Ovary (tissue), 9 donors: ENCODE measurements around the gene CPN2. TPM values are rescaled to one million over a fixed set of nuclear protein-coding genes. Genes with fewer than 3 reads are reported as not detected.

Experiments used
- DNase-seq, 5 donors: peaks; one replicate each; pipeline ENCODE4 v3.0.0-alpha.2; 2019 to 2020
- H3K27ac ChIP-seq, 2 donors: fragments of 200-600 bp; one replicate each; pipeline versions ENCODE4 v1.5.1 to v1.8.0; 2019 to 2022
- H3K27me3 ChIP-seq: fragments of 200-600 bp; one replicate; pipeline ENCODE4 v1.8.0; 2022
- H3K36me3 ChIP-seq: fragments of 200-600 bp; sonication (generic); one replicate; pipeline ENCODE4 v1.5.1; 2019
- H3K4me1 ChIP-seq: one replicate; pipeline ENCODE4 v1.8.1; 2013; ENCODE audit warnings: mild to moderate bottlenecking, moderate library complexity; ENCODE audit not compliant: insufficient read depth
- H3K4me3 ChIP-seq: fragments of 200-600 bp; sonication (generic); one replicate; pipeline ENCODE4 v1.5.1; 2017
- H3K9me3 ChIP-seq, 2 donors: fragments of 200-600 bp in 1 of 2; sonication (generic) in 1 of 2; one replicate each; pipeline versions ENCODE4 v1.5.1 to v1.8.1; 2013 to 2019; ENCODE audit warnings: mild to moderate bottlenecking in 1 of 2, moderate library complexity in 1 of 2
- CTCF ChIP-seq, 3 donors: fragments of 450-650 bp in 2 of 3; fragments of 200-600 bp in 1 of 3; IDR thresholded peaks; one replicate each; pipeline versions ENCODE4 v1.5.1 to v1.8.0; 2016 to 2022; ENCODE audit warnings: antibody characterized with exemption in 3 of 3, mild to moderate bottlenecking in 1 of 3
- EP300 ChIP-seq: sonication (generic); formaldehyde crosslinking; IDR thresholded peaks from one replicate; pipeline ENCODE4 v1.6.1; 2017; ENCODE audit warnings: antibody characterized with exemption
- POLR2A ChIP-seq: fragments of 450-650 bp; IDR thresholded peaks from one replicate; pipeline ENCODE4 v1.6.1; 2017; ENCODE audit warnings: antibody characterized with exemption, mild to moderate bottlenecking, moderate library complexity
- WGBS, 3 donors: extraction: QIAGEN DNeasy Blood & Tissue Kit in 1 of 3; methylation state at CpG; one replicate each; pipeline versions ENCODE4 v1.1.5 to v1.1.7; 2013 to 2017; 5-methylcytosine and 5-hydroxymethylcytosine counted together
- intact Hi-C, 4 donors: fragments of 100-400 bp; cut with DNase I; formaldehyde crosslinking; loops; one replicate each; pipeline versions ENCODE4 v1.11.0 to v1.15.1; 2022 to 2023
- polyA plus RNA-seq, 2 donors: library from polyadenylated mRNA; stranded (reverse); fragments of 200-250 nt in 1 of 2; fragments of 350-450 nt in 1 of 2; fragmentation: Illumina TruSeq in 1 of 2; extraction: RNeasy Lipid Tissue Mini Kit (QIAGEN cat#74804) in 1 of 2; gene quantifications; one replicate each; pipeline ENCODE4 v1.2.3, GENCODE V29; 2013 to 2014
- total RNA-seq, 7 donors: library from RNA; depleted of rRNA in 2 of 7; stranded (reverse); fragments of >200 nt in 2 of 7; fragmentation: NEBNext Ultra II Directional in 3 of 7; extraction: Animal tissue kit (Norgen Biotek cat#: 25700) in 3 of 7; gene quantifications; one replicate each; pipeline versions ENCODE4 v1.1.0 to v1.2.4, GENCODE V29; 2016 to 2023
- donor health status: DM: no; HTN: no; CAD: no; lungs with moderate emphysema.
- donor health status: DM: no; HTN: no; CAD: no.
- donor health status: Bipolar disorder and iron deficiency.
- donor health status: DM: yes; HTN: yes; CAD: no.
- donor health status: DM: no; HTN: no; CAD: no.
- donor health status: DM: yes; HTN: yes; CAD: no.

Gene CPN2
- total and polyA plus RNA-seq, 9 donors, result 0.18 to 1.6 TPM; not detected in 7

- WGBS, 3 donors, result 80 to 85% (median 82%) methylated on average over 7 of the region's 7 CpGs
- no peak overlapping the region for H3K27ac ChIP-seq
- intact Hi-C loops, result no loop called here
- no peaks in the 10 kb centered on the region for H3K27me3 ChIP-seq
- DNase-seq, result peak in 1 of 5 donors; percentile 7
- no peaks in the 10 kb centered on the region for H3K9me3 ChIP-seq
- H3K4me3 ChIP-seq, result no peak overlapping the region
- H3K36me3 ChIP-seq, result no peaks in the 10 kb centered on the region
- H3K4me1 ChIP-seq, result no peaks in the 10 kb centered on the region
- TF ChIP-seq POLR2A (no peak), EP300 (no peak), CTCF (IDR thresholded peaks at IDR 0.05) (no peak)
Observed at GRCh38 chr3:194380326-194380725, 29.2 kb upstream of the CPN2 start.

GRCh38 chr3:194379651-194380050 is 28.5 kb upstream of the CPN2 start:
- peak in 1 of 5 donors; percentile 7 for DNase-seq

GRCh38 chr3:194379231-194379630 is 28.1 kb upstream of the CPN2 start:
- H3K9me3 ChIP-seq, result no peaks in the 10 kb centered on the region
- no peaks in the 10 kb centered on the region for H3K36me3 ChIP-seq
- DNase-seq, result peak in 1 of 5 donors; percentile 11
- WGBS, 3 donors, result 86 to 91% (median 90%) methylated on average over 6 of the region's 6 CpGs
- H3K27me3 ChIP-seq, result no peaks in the 10 kb centered on the region
- no peak overlapping the region for H3K27ac ChIP-seq
- intact Hi-C loops, result no loop called here
- H3K4me3 ChIP-seq, result no peak overlapping the region
- H3K4me1 ChIP-seq, result no peaks in the 10 kb centered on the region
- no peak for TF ChIP-seq EP300
- TF ChIP-seq CTCF (IDR thresholded peaks at IDR 0.05), result no peak
- TF ChIP-seq POLR2A, result no peak

More at GRCh38 chr3:194379651-194380050, 28.5 kb upstream of the CPN2 start:
- no peak for TF ChIP-seq CTCF (IDR thresholded peaks at IDR 0.05)
- no peak for TF ChIP-seq POLR2A
- TF ChIP-seq EP300, result no peak
- no peak overlapping the region for H3K27ac ChIP-seq
- 80 to 83% (median 81%) methylated on average over 9 of the region's 9 CpGs for WGBS, 3 donors
- no peaks in the 10 kb centered on the region for H3K27me3 ChIP-seq
- H3K9me3 ChIP-seq, result no peaks in the 10 kb centered on the region
- no peaks in the 10 kb centered on the region for H3K4me1 ChIP-seq
- H3K36me3 ChIP-seq, result no peaks in the 10 kb centered on the region
- intact Hi-C loops, result no loop called here
- no peak overlapping the region for H3K4me3 ChIP-seq

- no peaks in the 10 kb centered on the region for H3K27me3 ChIP-seq
- WGBS, 3 donors, result 84 to 97% (median 88%) methylated on average over 1 of the region's 1 CpG
- TF ChIP-seq EP300 (no peak), CTCF (IDR thresholded peaks at IDR 0.05) (no peak), POLR2A (no peak)
- no peaks in the 10 kb centered on the region for H3K9me3 ChIP-seq
- no peak overlapping the region for H3K27ac ChIP-seq
- H3K36me3 ChIP-seq, result no peaks in the 10 kb centered on the region
- no peaks in the 10 kb centered on the region for H3K4me1 ChIP-seq
- no peak overlapping the region for H3K4me3 ChIP-seq
- DNase-seq, result no peak
- intact Hi-C loops, result no loop called here
Observed at GRCh38 chr3:194377708-194378107, 26.6 kb upstream of the CPN2 start.

GRCh38 chr3:194376241-194376560 is 25.1 kb upstream of the CPN2 start:
- DNase-seq, result no peak
- H3K4me1 ChIP-seq, result no peaks in the 10 kb centered on the region
- no peak overlapping the region for H3K4me3 ChIP-seq
- H3K9me3 ChIP-seq, result no peaks in the 10 kb centered on the region
- intact Hi-C loops, result no loop called here
- WGBS, 3 donors, result 85 to 87% (median 86%) methylated on average over 10 of the region's 10 CpGs
- no peak overlapping the region for H3K27ac ChIP-seq
- no peaks in the 10 kb centered on the region for H3K27me3 ChIP-seq
- H3K36me3 ChIP-seq, result no peaks in the 10 kb centered on the region
- TF ChIP-seq EP300 (no peak), CTCF (IDR thresholded peaks at IDR 0.05) (no peak), POLR2A (no peak)
